ENCODE data around the gene KNOP1. TPM values are rescaled to one million over a fixed set of nuclear protein-coding genes. Genes with fewer than 3 reads are reported as not detected.

KNOP1 gene
- total and polyA plus RNA-seq, 2 of the 4 experiments (the other 2 are of a cell fraction), result 7.0 to 8.4 TPM

DNA sequence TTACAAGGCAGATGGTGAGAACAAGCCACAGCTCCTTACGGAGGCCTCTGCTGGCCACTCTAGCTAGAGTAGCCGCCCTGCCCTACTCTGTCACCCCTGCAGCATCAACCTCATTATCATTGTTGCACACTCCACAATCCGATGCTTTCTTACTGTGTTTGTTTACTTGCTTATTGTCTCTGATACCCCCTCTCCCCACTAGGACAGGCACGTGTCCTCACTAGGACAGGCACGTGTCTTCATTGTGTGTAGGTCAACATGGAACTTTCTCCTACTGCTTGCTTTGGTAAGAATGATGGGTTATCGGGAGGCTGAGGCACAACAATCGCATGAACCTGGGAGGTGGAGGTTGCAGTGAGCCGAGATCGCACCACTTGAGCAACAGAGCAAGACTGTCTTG, 63.9 kb downstream of the KNOP1 start:
- H2AFZ ChIP-seq (replicated peaks; ENCODE audit: low read length, poor library complexity), result no peak overlapping the region

More for the DNA sequence above, 63.9 kb downstream of the KNOP1 start:
- Histone ChIP-seq H3K9me3 (ENCODE audit: control insufficient read depth, insufficient read depth, low read length) (no peaks in the 10 kb centered on the region), H2BK20ac (ENCODE audit: low read depth, low read length) (no peak overlapping the region), H2BK5ac (ENCODE audit: low read depth, low read length, poor library complexity, severe bottlenecking) (no peak overlapping the region), H3K4me2 (ENCODE audit: low read depth, low read length) (no peak overlapping the region), H3K56ac (ENCODE audit: extremely low read depth, insufficient read depth, low read length) (no peak overlapping the region), H3K4me1 (ENCODE audit: control insufficient read depth, insufficient read depth, low read length) (no peaks in the 10 kb centered on the region), H3K4ac (ENCODE audit: low read depth, low read length) (no peak overlapping the region), H3K36me3 (ENCODE audit: control insufficient read depth, insufficient read depth, low read length) (peaks cover 42% of the 10 kb centered on the region), H3K9me1 (ENCODE audit: insufficient read depth, low read length) (no peaks in the 10 kb centered on the region), H3K18ac (ENCODE audit: low read depth, low read length) (no peak overlapping the region), H2AK5ac (ENCODE audit: low read depth, low read length) (no peak overlapping the region), H2BK120ac (ENCODE audit: low read depth, low read length) (no peak overlapping the region), H3K27ac (ENCODE audit: insufficient read depth, low read length) (no peak overlapping the region), H3K4me3 (ENCODE audit: insufficient read depth, low read depth, low read length) (no peak overlapping the region), H4K20me1 (ENCODE audit: insufficient read depth, low read length) (no peaks in the 10 kb centered on the region; the same call in 1 of the 2 replicates), H2BK15ac (ENCODE audit: low read depth, low read length) (no peak overlapping the region), H4K91ac (ENCODE audit: insufficient read depth, low read depth, low read length) (no peak overlapping the region), H4K5ac (ENCODE audit: low read depth, low read length) (no peak overlapping the region), H3K14ac (replicated peaks; ENCODE audit: low read depth, low read length) (no peak overlapping the region), H2AK9ac (replicated peaks; ENCODE audit: low read depth, low read length, poor library complexity) (no peak overlapping the region), H3K23ac (ENCODE audit: low read depth, low read length) (no peak overlapping the region), H3K27me3 (ENCODE audit: control insufficient read depth, insufficient read depth, low read length) (no peaks in the 10 kb centered on the region), H3K9ac (ENCODE audit: low read depth, low read length) (no peak overlapping the region), H4K8ac (ENCODE audit: low read depth in 2 of 2, low read length in 2 of 2) (no peak overlapping the region), H3K79me1 (ENCODE audit: low read depth in 1 of 2, low read length in 2 of 2) (no peaks in the 10 kb centered on the region)
- CTCF ChIA-PET, result no interaction called here
- BruUV-seq (replicated peaks), result no TSS peak
- intact Hi-C loops (cut with micrococcal nuclease) (no loop called here), dilution Hi-C loops (cut with HindIII; ENCODE audit: low sequenced_read_pairs, unreplicated experiment) (no loop called here), in situ Hi-C loops (cut with MboI; ENCODE audit: low sequenced_read_pairs) (no loop called here)
- TF ChIP-seq FOS (IDR thresholded peaks at IDR 0.05; ENCODE audit: low read depth, low read length), result no peak
- no peak for TF ChIP-seq MXI1 (IDR thresholded peaks at IDR 0.05; ENCODE audit: borderline replicate concordance, low read depth, low read length)
- no peak for TF ChIP-seq NFE2L2 (IDR thresholded peaks at IDR 0.05; ENCODE audit: low read depth, low read length)
- TF ChIP-seq SMC3 (IDR thresholded peaks at IDR 0.05; ENCODE audit: low read depth, low read length), result no peak
- no peak for TF ChIP-seq POLR2A (IDR thresholded peaks at IDR 0.05; ENCODE audit: low read depth, low read length)
- no peak for TF ChIP-seq MAZ (IDR thresholded peaks at IDR 0.05; ENCODE audit: borderline replicate concordance, low read depth, low read length)
- TF ChIP-seq, protein P1, sequence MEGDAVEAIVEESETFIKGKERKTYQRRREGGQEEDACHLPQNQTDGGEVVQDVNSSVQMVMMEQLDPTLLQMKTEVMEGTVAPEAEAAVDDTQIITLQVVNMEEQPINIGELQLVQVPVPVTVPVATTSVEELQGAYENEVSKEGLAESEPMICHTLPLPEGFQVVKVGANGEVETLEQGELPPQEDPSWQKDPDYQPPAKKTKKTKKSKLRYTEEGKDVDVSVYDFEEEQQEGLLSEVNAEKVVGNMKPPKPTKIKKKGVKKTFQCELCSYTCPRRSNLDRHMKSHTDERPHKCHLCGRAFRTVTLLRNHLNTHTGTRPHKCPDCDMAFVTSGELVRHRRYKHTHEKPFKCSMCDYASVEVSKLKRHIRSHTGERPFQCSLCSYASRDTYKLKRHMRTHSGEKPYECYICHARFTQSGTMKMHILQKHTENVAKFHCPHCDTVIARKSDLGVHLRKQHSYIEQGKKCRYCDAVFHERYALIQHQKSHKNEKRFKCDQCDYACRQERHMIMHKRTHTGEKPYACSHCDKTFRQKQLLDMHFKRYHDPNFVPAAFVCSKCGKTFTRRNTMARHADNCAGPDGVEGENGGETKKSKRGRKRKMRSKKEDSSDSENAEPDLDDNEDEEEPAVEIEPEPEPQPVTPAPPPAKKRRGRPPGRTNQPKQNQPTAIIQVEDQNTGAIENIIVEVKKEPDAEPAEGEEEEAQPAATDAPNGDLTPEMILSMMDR (conservative IDR thresholded peaks at IDR 0.05; ENCODE audit: low read depth, low read length), result no peak
- ATAC-seq (ENCODE audit: low read depth), result no peak
- WGBS, 2 experiments (ENCODE audit: extremely low coverage in 2 of 2, insufficient read length in 1 of 2), result no CpG with 5 or more reads among the region's 9 CpGs
- no peak for DNase-seq
- POLR2A ChIA-PET (ENCODE audit: unreplicated experiment), result no interaction called here

Other genes starting within 250 kb of the KNOP1 start
- gene GDE1, start 196.1 kb downstream of the KNOP1 start, total RNA-seq (2012; rRNA removed), result 62.4 and 64.2 TPM in 2 replicates
- gene GDE1, start 196.1 kb downstream of the KNOP1 start, polyA plus RNA-seq (2012; rRNA removed), result 36.7 and 50.1 TPM in 2 replicates
- 7.7 and 11.9 TPM in 2 replicates for gene CCP110, start 194.3 kb downstream of the KNOP1 start, total RNA-seq (2012; rRNA removed)
- 3.7 and 4.7 TPM in 2 replicates for gene CCP110, start 194.3 kb downstream of the KNOP1 start, polyA plus RNA-seq (2012; rRNA removed)
- 20.3 and 28.0 TPM in 2 replicates for gene VPS35L, start 162.5 kb downstream of the KNOP1 start, total RNA-seq (2012; rRNA removed)
- 37.1 and 40.1 TPM in 2 replicates for gene VPS35L, start 162.5 kb downstream of the KNOP1 start, polyA plus RNA-seq (2012; rRNA removed)
- gene IQCK, start within 50 bp of the KNOP1 start, total RNA-seq (2012; rRNA removed), result 4.2 and 5.4 TPM in 2 replicates
- gene IQCK, start within 50 bp of the KNOP1 start, polyA plus RNA-seq (2012; rRNA removed), result 4.1 and 4.2 TPM in 2 replicates
- gene GPRC5B, start 166.6 kb upstream of the KNOP1 start, total RNA-seq (2012; rRNA removed), result 2.2 and 2.5 TPM in 2 replicates
- 6.8 and 8.5 TPM in 2 replicates for gene GPRC5B, start 166.6 kb upstream of the KNOP1 start, polyA plus RNA-seq (2012; rRNA removed)